ENCODE measurements around the gene ZNF609. TPM values are rescaled to one million over a fixed set of nuclear protein-coding genes. Genes with fewer than 3 reads are reported as not detected.

The ZNF609 gene
- polyA plus RNA-seq, 1 donor from 2014 or later: 11.8 TPM

DNA sequence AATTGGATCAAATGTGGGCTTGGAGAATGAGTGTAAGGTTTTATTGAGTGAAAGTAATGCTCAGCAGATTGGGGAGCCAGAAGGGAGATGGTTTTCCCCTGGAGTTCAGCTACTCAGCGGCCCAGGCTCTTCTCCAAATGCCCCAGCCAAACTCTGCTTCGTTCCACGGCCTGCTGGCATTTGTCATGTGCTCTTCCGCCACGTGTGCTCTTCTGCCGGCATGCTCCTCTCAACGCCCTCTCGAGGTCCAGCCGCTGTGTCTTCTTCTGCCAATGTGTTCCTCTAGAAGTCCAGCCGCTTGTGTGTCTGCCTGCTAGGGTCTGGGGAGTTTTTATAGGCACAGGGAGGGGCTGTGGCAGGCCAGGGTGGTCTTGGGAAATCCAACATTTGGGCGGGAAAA, 158.2 kb downstream of the ZNF609 start:
- Histone ChIP-seq H3K9me3 (ENCODE audit: low read length) (no peaks in the 10 kb centered on the region), H3K27me3 (ENCODE audit: insufficient read depth, low read depth, low read length) (no peaks in the 10 kb centered on the region), H3K4me2 (ENCODE audit: low read length) (no peak overlapping the region), H3K9me2 (ENCODE audit: insufficient read depth, low read length) (no peaks in the 10 kb centered on the region), H3K9ac (ENCODE audit: low read length) (no peak overlapping the region), H3K4me3 (ENCODE audit: low read length) (no peak overlapping the region), H2AFZ (ENCODE audit: low read depth, low read length) (no peak overlapping the region), H3F3A (ENCODE audit: insufficient read depth, low read length, poor library complexity, severe bottlenecking) (no peaks in the 10 kb centered on the region), H3K36me3 (ENCODE audit: insufficient read depth, low read length) (no peaks in the 10 kb centered on the region), H3K79me2 (replicated peaks; ENCODE audit: insufficient read depth, low read length) (peaks cover 49% of the 10 kb centered on the region), H4K20me1 (ENCODE audit: insufficient read depth) (no peaks in the 10 kb centered on the region), H3K27ac (ENCODE audit: low read length) (no peak overlapping the region)
- no peak for TF ChIP-seq MXI1 (conservative IDR thresholded peaks at IDR 0.05; ENCODE audit: poor library complexity, severe bottlenecking)
- TF ChIP-seq, protein P1, sequence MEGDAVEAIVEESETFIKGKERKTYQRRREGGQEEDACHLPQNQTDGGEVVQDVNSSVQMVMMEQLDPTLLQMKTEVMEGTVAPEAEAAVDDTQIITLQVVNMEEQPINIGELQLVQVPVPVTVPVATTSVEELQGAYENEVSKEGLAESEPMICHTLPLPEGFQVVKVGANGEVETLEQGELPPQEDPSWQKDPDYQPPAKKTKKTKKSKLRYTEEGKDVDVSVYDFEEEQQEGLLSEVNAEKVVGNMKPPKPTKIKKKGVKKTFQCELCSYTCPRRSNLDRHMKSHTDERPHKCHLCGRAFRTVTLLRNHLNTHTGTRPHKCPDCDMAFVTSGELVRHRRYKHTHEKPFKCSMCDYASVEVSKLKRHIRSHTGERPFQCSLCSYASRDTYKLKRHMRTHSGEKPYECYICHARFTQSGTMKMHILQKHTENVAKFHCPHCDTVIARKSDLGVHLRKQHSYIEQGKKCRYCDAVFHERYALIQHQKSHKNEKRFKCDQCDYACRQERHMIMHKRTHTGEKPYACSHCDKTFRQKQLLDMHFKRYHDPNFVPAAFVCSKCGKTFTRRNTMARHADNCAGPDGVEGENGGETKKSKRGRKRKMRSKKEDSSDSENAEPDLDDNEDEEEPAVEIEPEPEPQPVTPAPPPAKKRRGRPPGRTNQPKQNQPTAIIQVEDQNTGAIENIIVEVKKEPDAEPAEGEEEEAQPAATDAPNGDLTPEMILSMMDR (IDR thresholded peaks at IDR 0.05; ENCODE audit: poor library complexity, severe bottlenecking): no peak
- TF ChIP-seq EZH2 (IDR thresholded peaks at IDR 0.05; ENCODE audit: borderline replicate concordance, insufficient read depth, low read length, poor library complexity, severe bottlenecking): no peak
- no peak for TF ChIP-seq RAD21 (conservative IDR thresholded peaks at IDR 0.05)
- no peak for TF ChIP-seq TAF1 (IDR thresholded peaks at IDR 0.05; ENCODE audit: low read depth)
- TF ChIP-seq SMC3 (conservative IDR thresholded peaks at IDR 0.05; ENCODE audit: poor library complexity): no peak
- no peak for TF ChIP-seq EP300 (conservative IDR thresholded peaks at IDR 0.05; ENCODE audit: poor library complexity, severe bottlenecking)
- TF ChIP-seq POLR2AphosphoS5 (IDR thresholded peaks at IDR 0.05): no peak
- TF ChIP-seq, protein P2, sequence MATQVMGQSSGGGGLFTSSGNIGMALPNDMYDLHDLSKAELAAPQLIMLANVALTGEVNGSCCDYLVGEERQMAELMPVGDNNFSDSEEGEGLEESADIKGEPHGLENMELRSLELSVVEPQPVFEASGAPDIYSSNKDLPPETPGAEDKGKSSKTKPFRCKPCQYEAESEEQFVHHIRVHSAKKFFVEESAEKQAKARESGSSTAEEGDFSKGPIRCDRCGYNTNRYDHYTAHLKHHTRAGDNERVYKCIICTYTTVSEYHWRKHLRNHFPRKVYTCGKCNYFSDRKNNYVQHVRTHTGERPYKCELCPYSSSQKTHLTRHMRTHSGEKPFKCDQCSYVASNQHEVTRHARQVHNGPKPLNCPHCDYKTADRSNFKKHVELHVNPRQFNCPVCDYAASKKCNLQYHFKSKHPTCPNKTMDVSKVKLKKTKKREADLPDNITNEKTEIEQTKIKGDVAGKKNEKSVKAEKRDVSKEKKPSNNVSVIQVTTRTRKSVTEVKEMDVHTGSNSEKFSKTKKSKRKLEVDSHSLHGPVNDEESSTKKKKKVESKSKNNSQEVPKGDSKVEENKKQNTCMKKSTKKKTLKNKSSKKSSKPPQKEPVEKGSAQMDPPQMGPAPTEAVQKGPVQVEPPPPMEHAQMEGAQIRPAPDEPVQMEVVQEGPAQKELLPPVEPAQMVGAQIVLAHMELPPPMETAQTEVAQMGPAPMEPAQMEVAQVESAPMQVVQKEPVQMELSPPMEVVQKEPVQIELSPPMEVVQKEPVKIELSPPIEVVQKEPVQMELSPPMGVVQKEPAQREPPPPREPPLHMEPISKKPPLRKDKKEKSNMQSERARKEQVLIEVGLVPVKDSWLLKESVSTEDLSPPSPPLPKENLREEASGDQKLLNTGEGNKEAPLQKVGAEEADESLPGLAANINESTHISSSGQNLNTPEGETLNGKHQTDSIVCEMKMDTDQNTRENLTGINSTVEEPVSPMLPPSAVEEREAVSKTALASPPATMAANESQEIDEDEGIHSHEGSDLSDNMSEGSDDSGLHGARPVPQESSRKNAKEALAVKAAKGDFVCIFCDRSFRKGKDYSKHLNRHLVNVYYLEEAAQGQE (IDR thresholded peaks at IDR 0.05; ENCODE audit: borderline replicate concordance): no peak

DNA sequence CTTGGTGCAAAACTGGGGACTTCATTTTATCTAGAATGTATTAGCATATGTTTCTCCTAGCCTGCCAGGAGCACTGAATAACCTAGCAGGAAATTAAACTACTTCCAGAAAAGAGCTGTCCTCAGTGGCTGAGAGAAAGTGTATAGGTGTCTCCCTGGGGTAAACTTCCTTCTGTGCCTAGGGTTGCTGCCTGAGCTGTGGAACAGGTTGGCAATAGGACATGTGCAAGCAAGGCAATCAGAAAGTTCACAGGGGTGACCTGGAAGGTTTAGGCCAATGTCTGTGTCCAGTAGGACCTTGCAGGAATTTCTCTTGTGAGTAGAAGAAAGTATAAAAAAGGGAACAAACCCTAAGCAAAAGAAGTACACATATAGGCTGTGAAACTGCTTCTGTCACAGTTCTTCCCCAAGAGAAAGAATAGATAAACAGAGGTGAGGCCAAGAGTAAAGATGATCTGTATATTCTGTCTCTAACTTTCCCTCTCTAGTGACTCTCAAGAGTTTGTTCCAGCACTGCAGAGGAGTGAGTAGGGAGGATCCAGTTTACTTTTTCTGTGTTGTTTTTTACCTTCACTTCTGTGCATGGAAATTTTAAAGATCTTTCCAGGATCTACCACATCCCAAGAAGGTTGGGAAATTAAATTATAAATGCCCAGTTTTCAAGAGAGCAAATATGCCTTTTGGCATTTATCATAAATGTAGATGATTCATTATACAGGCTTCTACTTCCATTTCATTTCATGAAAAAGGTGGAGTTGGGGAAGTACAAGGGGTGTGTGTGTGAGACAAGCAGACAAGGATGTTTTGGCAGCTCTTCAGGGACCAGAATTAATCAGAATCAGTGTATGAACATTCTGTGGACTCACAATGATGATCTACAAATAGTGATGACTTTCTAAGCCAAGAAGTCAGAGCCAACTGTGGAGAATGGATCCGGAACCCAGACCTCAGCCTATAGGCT, 159.8 kb downstream of the ZNF609 start:
- Histone ChIP-seq H3K4me3 (ENCODE audit: low read length) (no peak overlapping the region), H3K79me2 (replicated peaks; ENCODE audit: insufficient read depth, low read length) (peaks cover 39% of the 10 kb centered on the region), H3K9ac (ENCODE audit: low read length) (no peak overlapping the region), H3K36me3 (ENCODE audit: insufficient read depth, low read length) (no peaks in the 10 kb centered on the region), H4K20me1 (ENCODE audit: insufficient read depth) (no peaks in the 10 kb centered on the region), H3K27me3 (ENCODE audit: insufficient read depth, low read depth, low read length) (no peaks in the 10 kb centered on the region), H3K4me2 (ENCODE audit: low read length) (no peak overlapping the region), H3K9me3 (ENCODE audit: low read length) (no peaks in the 10 kb centered on the region), H2AFZ (ENCODE audit: low read depth, low read length) (no peak overlapping the region), H3K27ac (ENCODE audit: low read length) (no peak overlapping the region), H3F3A (ENCODE audit: insufficient read depth, low read length, poor library complexity, severe bottlenecking) (no peaks in the 10 kb centered on the region), H3K9me2 (ENCODE audit: insufficient read depth, low read length) (no peaks in the 10 kb centered on the region)
- TF ChIP-seq SMC3 (conservative IDR thresholded peaks at IDR 0.05; ENCODE audit: poor library complexity) (no peak), EP300 (conservative IDR thresholded peaks at IDR 0.05; ENCODE audit: poor library complexity, severe bottlenecking) (no peak), RAD21 (conservative IDR thresholded peaks at IDR 0.05) (no peak), EZH2 (IDR thresholded peaks at IDR 0.05; ENCODE audit: borderline replicate concordance, insufficient read depth, low read length, poor library complexity, severe bottlenecking) (no peak), TAF1 (IDR thresholded peaks at IDR 0.05; ENCODE audit: low read depth) (no peak), MXI1 (conservative IDR thresholded peaks at IDR 0.05; ENCODE audit: poor library complexity, severe bottlenecking) (no peak), POLR2AphosphoS5 (IDR thresholded peaks at IDR 0.05) (no peak)
- TF ChIP-seq, protein P1 (IDR thresholded peaks at IDR 0.05; ENCODE audit: poor library complexity, severe bottlenecking): no peak
- TF ChIP-seq, protein P2 (IDR thresholded peaks at IDR 0.05; ENCODE audit: borderline replicate concordance): no peak

Measured in neural cell (in vitro differentiated cells).